K562 (cell line): ENCODE results near the gene ADAM15. TPM values are rescaled to one million over a fixed set of nuclear protein-coding genes. Genes with fewer than 3 reads are reported as not detected.
A peak's percentile ranks its signal among the peaks of the same experiment; 100 is the strongest.

ENCODE experiments used
- ARID2 ChIP-seq: fragments of 450-650 bp; IDR thresholded peaks from 2 replicates; pipeline ENCODE4 v1.6.1; 2017; ENCODE audit warnings: antibody characterized with exemption, mild to moderate bottlenecking
- CREB3 ChIP-seq: fragments of 450-650 bp; conservative IDR thresholded peaks from 2 replicates; pipeline ENCODE4 v1.6.1; 2016; ENCODE audit warnings: missing genetic modification characterization, low read depth, mild to moderate bottlenecking, missing compliant biosample characterization, moderate library complexity
- CTCFL ChIP-seq: IDR thresholded peaks from 2 replicates; pipeline ENCODE4 v1.6.1; 2011; ENCODE audit warnings: borderline replicate concordance, low read depth, mild to moderate bottlenecking, moderate library complexity, low read length; ENCODE audit not compliant: insufficient read depth, poor library complexity, severe bottlenecking
- KDM5B ChIP-seq: fragments of 200-600 bp; sonication (generic); IDR thresholded peaks from 2 replicates; pipeline ENCODE4 v1.6.1; 2012; ENCODE audit warnings: low read depth, mild to moderate bottlenecking, moderate library complexity, low read length, control low read depth, inconsistent platforms; ENCODE audit not compliant: insufficient replicate concordance
- MYC ChIP-seq, 2 experiments: fragments of 250-450 bp in 1 of 2; sonication (Bioruptor Pico) in 1 of 2; IDR thresholded peaks; 2 replicates each; pipeline versions ENCODE4 v1.5.1 to v1.6.1; 2012 to 2021; ENCODE audit warnings: low read depth in 2 of 2, borderline replicate concordance in 1 of 2, improper control_type of control experiment in 1 of 2, low read length in 1 of 2, mild to moderate bottlenecking in 1 of 2, moderate library complexity in 1 of 2
- REST ChIP-seq, 2 experiments: fragments of 450-650 bp; formaldehyde crosslinking in 1 of 2; IDR thresholded peaks; 2 replicates each; pipeline versions ENCODE4 v1.4.0 to v1.6.1; 2014 to 2020; ENCODE audit warnings: mild to moderate bottlenecking in 2 of 2, borderline replicate concordance in 1 of 2, low read depth in 1 of 2
- RFX1 ChIP-seq: fragments of 450-650 bp; IDR thresholded peaks from 2 replicates; pipeline ENCODE4 v1.6.1; 2016; ENCODE audit warnings: mild to moderate bottlenecking, moderate library complexity
- RNF2 ChIP-seq: sonication (generic); IDR thresholded peaks from 2 replicates; pipeline ENCODE4 v1.6.1; 2016
- TSHZ1 ChIP-seq: fragments of 250-450 bp; sonication (Bioruptor Pico); IDR thresholded peaks from 2 replicates; pipeline ENCODE4 v1.4.0; 2020; ENCODE audit warnings: mild to moderate bottlenecking, moderate library complexity
- polyA plus RNA-seq, 8 experiments: library from polyadenylated mRNA; depleted of rRNA in 4 of 8; stranded (reverse) in 5 of 8; unstranded in 3 of 8; fragments of >200 nt; fragmentation: Nextera tagmentation in 2 of 8; fragmentation: Illumina TruSeq in 1 of 8; extraction: Ambion mirVana in 2 of 8; extraction: Trizol in 1 of 8; gene quantifications; 2 replicates each; pipeline versions ENCODE4 v1.2.1 to v1.2.3, GENCODE V29; 2011 to 2014; ENCODE audit warnings: inconsistent platforms in 1 of 8, missing spikeins in 1 of 8
- total RNA-seq, 7 experiments: library from RNA; depleted of rRNA in 6 of 7; stranded (reverse); fragments of >200 nt in 6 of 7; fragmentation: Illumina TruSeq in 2 of 7; extraction: Trizol in 2 of 7; gene quantifications; 2 replicates each; pipeline versions ENCODE4 v1.2.1 to v1.2.3, GENCODE V29; 2011 to 2021; ENCODE audit warnings: low replicate concordance in 1 of 7

ADAM15 gene
- total and polyA plus RNA-seq, 9 of the 15 experiments (the other 6 are each of a cell fraction or from before 2014, with no cell fraction given): 0.69 to 72.3 (median 32.8) TPM

GRCh38 chr1:155050560-155051341, at the start of gene ADAM15 (continued):
- peak; percentile 67 for TF ChIP-seq REST (IDR thresholded peaks at IDR 0.05; ENCODE audit: borderline replicate concordance)
- 0 out of 2 replicates have a peak, but pooled peaks have one; percentile 19 for TF ChIP-seq REST (CRISPR knock-in tag; IDR thresholded peaks at IDR 0.05; ENCODE audit: low read depth)
- TF ChIP-seq CTCFL: peak; percentile 92
- TF ChIP-seq CREB3 (tag): 0 out of 2 replicates have a peak, but pooled peaks have one; percentile 27
- TF ChIP-seq TSHZ1 (CRISPR knock-in tag): no peak
- TF ChIP-seq RFX1: no peak
- TF ChIP-seq ARID2: peak; percentile 84; the same call in 1 of the 2 replicates
- peak; percentile 74 for TF ChIP-seq MYC (IDR thresholded peaks at IDR 0.05; ENCODE audit: low read depth, low read length)
- peak; percentile 83; the same call in 1 of the 2 replicates for TF ChIP-seq MYC (CRISPR knock-in tag; IDR thresholded peaks at IDR 0.05; ENCODE audit: borderline replicate concordance, low read depth)
- peak; percentile 65; the same call in 1 of the 2 replicates for TF ChIP-seq RNF2
- TF ChIP-seq KDM5B: peak; percentile 66
